Naive thymus-derived CD8-positive, alpha-beta T cell (primary cell): Measurements from ENCODE around the gene KIAA0319L. TPM values are rescaled to one million over a fixed set of nuclear protein-coding genes. Genes with fewer than 3 reads are reported as not detected.

Experiments used
- polyA plus RNA-seq, 3 donors: library from polyadenylated mRNA; unstranded; fragments of 300-500 nt; fragmentation: Illumina TruSeq; gene quantifications; one replicate each; pipeline ENCODE4 v1.2.3, GENCODE V29; 2021
- total RNA-seq, 8 experiments: library from RNA in 2 of 8; stranded (reverse) in 2 of 8; gene quantifications; one replicate each; pipeline ENCODE4 v1.2.3 and lab custom pipeline; 2021 to 2026

KIAA0319L gene
- total and polyA plus RNA-seq, 5 experiments from 2014 or later, result 16.0 to 71.1 (median 25.2) TPM

Other genes starting within 250 kb of the KIAA0319L start
- gene NCDN, start 396 bp upstream of the KIAA0319L start, total RNA-seq, result 10 to 100 TPM; 25.0 to 25.6 TPM
- 10 to 100 TPM; 11.7 to 18.1 (median 16.6) TPM for gene NCDN, start 396 bp upstream of the KIAA0319L start, polyA plus RNA-seq
- gene TFAP2E, start 15.9 kb upstream of the KIAA0319L start, total RNA-seq, result 1 to 10 TPM; 2.6 to 3.2 TPM
- under 1 TPM; 0.20 to 0.59 (median 0.40) TPM for gene TFAP2E, start 15.9 kb upstream of the KIAA0319L start, polyA plus RNA-seq
- gene PSMB2, start 84.1 kb upstream of the KIAA0319L start, total RNA-seq, result 10 to 100 TPM; 26.1 to 27.5 TPM
- 10 to 100 TPM; 60.3 to 72.5 (median 65.6) TPM for gene PSMB2, start 84.1 kb upstream of the KIAA0319L start, polyA plus RNA-seq
- 1 to 10 TPM; 4.6 to 4.7 TPM for gene C1orf216, start 161.5 kb upstream of the KIAA0319L start, total RNA-seq
- gene C1orf216, start 161.5 kb upstream of the KIAA0319L start, polyA plus RNA-seq, result 1 to 10 TPM; 3.8 to 8.1 (median 6.0) TPM
- under 1 TPM; 0.16 to 0.49 TPM for gene CLSPN, start 212.6 kb upstream of the KIAA0319L start, total RNA-seq
- under 1 TPM in 2 of 3 donors, not detected in 1; 0.05 TPM for gene CLSPN, start 212.6 kb upstream of the KIAA0319L start, polyA plus RNA-seq